IPS-NIHi7 (cell line): ENCODE measurements around the gene TMEM14A.
"Not testable (repeated sequence)": the region's sequence is repeated elsewhere in the genome, so short reads cannot be mapped to it uniquely, and the experiment has no call there.

ENCODE experiments used
- DNase-seq: peaks from one replicate; pipeline ENCODE4 v3.0.0; 2012; ENCODE audit warnings: mixed read lengths; ENCODE audit errors: extremely low spot score

Gene TMEM14A, protein sequence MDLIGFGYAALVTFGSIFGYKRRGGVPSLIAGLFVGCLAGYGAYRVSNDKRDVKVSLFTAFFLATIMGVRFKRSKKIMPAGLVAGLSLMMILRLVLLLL

DNA sequence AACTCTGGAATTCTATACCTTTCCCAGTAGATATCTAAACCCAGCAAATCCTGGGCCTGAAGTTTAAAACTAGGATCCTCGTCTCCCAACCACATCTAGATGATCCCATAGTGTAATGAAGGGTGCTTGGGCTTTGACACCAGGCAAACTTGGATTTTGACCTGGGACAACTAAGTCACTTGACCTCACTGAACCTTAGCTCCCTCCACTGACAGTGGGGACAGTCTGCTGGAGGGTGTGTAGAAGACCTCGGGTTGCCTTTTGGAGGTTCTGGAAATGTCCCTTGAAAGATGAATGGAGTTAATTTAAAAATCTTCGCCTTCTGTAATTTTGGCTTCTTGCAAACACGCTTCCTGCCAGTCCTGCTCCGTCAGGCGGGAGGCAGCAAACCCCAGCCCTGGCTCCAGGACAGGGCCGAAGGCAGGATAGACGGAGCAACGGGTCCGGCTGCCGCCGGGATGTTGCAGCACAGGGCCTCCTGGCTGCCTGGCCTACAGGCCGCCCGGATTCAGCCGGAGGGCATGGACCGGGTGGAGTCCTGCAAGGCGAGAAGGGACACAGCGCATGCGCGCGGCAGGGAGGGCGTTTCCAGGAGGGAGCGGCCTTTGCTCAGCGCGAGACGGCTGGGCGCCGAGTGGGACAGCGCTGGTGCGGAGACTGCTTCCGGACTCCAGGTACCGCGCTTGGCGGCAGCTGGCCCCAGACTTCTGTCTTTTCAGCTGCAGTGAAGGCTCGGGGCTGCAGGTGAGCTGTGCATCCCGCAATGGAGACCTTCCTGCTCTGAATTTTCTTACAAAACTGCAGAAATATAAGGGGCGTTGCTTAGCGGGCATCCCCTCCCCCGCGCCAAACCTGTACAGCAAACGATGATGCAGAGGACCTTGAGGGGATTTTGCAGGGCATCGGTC is at the start of gene TMEM14A:
TMEM14A (plus strand) TSS at position 612 of the 908 bp plus-strand sequence. CDS start 5,990 bp downstream, outside the sequence.
- DNase-seq, result peak; percentile 98

DNA sequence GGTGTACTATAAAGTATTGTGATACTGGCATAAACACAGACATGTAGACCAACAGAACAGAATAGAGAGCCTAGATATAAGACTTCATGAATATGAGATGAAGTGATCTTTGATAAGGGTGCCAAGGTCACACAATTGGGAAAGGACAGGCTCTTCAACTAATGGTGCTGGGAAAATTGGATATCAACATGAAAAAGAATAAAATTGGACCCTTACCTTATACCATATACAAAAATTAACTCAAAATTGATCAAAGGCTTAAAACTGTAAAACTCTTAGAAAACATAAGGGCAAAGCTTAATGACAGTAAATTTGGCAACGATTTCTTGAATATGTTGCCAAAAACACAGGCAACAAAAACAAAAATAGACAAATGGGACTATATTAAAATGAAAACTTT is 49.3 kb upstream of the TMEM14A start:
- DNase-seq, result no peak

GRCh38 chr6:52622810-52623209 is 48.1 kb upstream of the TMEM14A start:
- no peak for DNase-seq

GRCh38 chr6:52632011-52632410 is 38.9 kb upstream of the TMEM14A start:
- no peak for DNase-seq

DNA sequence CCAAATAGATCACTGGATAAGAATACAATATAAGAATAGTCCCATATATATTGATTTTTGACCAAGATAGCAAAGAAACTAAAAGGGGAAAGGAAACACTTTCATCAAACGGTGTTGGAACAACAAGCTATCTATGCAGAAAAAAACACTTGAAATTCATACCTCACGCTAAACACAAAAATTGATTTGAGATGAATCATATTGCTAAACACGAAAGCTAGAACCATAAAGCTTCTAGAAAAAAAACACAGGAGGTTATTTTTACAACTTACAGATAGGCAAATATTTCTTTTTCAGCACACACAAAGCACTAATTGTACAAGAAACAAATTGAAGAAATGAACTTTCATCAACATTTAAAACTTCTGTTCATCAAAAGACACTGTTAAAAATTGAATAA is 36.7 kb upstream of the TMEM14A start:
- DNase-seq, result no peak

- DNase-seq, result no peak
Observed at GRCh38 chr6:52635049-52635577, 35.8 kb upstream of the TMEM14A start.

- DNase-seq, result no peak
Observed at GRCh38 chr6:52636830-52637229, 34.1 kb upstream of the TMEM14A start.

DNA sequence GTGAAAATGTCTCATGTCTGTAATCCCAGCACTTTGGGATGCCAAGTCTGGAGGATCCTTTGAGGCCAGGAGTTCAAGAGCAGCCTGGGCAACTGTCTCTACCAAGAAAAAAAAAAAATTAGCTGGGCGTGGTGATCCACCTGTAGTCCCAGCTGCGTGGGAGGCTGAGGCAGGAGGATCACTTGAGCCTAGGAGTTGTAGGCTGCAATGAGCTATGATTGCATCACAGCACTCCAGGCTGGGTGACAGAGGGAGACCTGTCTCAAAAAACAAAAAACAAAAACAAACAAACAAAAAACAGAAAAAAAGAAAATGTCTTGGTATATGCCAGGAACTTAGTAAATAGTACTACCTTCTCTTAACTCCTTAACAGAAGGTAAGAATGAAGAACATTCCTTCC is 31.4 kb upstream of the TMEM14A start:
- no peak for DNase-seq

GRCh38 chr6:52640170-52640569 is 30.7 kb upstream of the TMEM14A start:
- DNase-seq, result no peak

- DNase-seq, result no peak
Observed at GRCh38 chr6:52640916-52641315, 30.0 kb upstream of the TMEM14A start.

GRCh38 chr6:52641388-52641787 is 29.5 kb upstream of the TMEM14A start:
- no peak for DNase-seq

GRCh38 chr6:52641826-52642225 is 29.1 kb upstream of the TMEM14A start:
- DNase-seq, result no peak

DNA sequence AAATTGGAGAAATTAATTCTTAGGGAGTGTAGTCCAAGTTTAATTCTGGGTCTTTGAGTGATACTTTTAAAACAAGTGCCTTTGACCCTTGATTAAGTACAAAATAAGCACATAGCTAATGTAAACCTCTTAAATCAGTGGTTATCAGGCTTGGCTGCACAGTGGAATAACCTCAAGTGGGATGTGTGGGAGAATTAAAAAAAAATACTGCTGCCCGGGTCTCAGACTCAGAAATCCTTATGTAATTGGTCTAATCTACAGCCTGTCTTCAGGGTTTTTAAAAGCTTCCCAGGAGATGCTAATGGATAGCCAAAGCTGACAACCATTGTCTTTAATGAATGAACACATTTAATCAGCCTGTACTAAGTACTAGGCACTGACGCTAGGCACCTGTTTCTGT is 28.5 kb upstream of the TMEM14A start:
- DNase-seq, result no peak

DNA sequence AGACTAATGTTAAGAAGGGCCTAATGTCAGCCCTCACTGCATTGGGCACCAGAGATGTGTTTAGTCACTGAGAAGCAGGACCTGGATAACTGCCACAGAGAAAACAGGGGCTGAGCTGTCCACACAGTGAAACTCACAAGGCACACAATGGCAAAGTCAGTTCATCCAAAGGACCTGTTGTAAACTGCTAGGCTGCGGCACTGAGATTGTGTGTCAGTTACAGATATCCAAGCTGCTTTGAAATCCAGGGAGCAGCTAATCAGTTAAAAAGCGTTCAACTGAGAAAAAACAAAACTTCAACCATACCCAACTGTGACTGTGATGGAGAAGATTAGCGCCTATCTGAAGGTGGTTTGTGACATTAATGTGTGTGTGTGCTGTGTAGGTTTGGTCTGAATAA is 27.8 kb upstream of the TMEM14A start:
- no peak for DNase-seq

DNA sequence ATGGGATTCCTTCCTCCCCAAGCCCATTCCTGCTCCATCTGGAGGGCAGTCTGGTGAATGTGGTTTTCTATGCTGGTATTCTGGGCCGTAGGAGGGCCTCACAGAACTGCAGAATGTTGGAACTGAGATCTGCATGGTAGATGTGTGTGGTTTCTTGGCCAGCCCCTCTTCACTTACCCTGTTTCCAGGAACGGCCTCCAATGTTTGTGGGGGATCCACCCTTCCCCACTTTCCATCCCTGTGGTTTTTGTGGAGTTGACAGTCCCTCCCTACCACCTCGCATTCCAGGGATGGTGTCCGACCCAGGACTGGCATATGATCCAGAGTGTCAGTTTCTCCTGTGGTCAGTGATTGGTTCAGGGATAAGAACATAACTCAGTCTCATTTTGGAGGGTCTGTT is 26.7 kb upstream of the TMEM14A start:
- no peak for DNase-seq

GRCh38 chr6:52645976-52646375 is 24.9 kb upstream of the TMEM14A start:
- DNase-seq, result no peak

- DNase-seq, result no peak
Observed at GRCh38 chr6:52647199-52647598, 23.7 kb upstream of the TMEM14A start.

DNA sequence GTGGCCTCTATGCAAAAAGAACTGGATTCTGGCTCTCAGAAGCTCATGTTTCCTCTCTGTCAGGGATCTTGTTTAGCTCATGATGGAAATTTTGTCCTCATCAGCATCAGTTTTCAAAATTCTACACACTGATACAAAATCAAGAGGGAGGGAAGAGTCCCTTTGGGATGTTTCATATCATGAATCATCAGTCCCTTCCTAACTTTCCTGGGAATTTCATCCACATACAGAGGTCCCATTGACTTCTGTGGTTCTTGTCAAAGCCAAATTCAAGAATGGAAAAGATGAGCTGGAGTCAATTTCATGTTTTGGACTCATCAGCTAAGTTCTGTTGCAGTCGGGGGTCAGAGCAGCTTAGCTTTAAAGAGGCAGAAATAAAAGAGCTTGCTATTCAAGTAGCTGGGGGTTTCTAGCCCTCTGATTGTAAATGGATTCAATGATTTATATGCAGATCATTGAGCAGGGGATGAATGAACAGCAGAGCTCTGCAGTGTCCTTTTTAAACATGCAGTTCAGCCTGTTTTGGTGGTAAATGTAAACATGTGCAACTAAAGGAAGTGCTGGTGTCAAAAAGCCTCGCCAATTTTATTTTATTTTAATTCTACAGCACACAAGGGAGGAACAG is 21.3 kb upstream of the TMEM14A start:
- DNase-seq, result no peak

- DNase-seq, result no peak
Observed at GRCh38 chr6:52650941-52651340, 20.0 kb upstream of the TMEM14A start.

DNA sequence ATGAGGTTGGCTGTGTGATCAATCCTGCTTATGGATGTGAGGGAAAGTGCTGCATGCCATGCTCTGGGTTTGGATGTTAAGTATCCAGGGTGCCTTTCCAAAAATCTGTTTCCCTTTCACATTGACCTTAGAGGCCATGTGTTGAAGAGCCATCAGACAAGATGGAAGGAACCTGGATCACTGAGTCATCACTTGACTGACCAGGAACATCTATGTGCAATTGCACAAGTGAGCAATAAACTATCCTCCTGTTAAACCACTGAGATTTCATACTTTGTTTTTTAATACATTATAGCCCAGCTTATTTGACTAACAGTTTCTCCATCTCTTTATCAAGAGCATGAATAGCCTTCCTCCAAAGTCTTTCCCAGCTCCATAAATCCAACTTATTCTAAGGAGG is 17.8 kb upstream of the TMEM14A start:
- no peak for DNase-seq

GRCh38 chr6:52654007-52654406 is 16.9 kb upstream of the TMEM14A start:
- DNase-seq, result no peak

GRCh38 chr6:52654592-52654991 is 16.3 kb upstream of the TMEM14A start:
- DNase-seq, result no peak

- not testable (repeated sequence) for DNase-seq
Observed at GRCh38 chr6:52655941-52656340, 15.0 kb upstream of the TMEM14A start.
